ENCODE results near the gene TAS2R30.

Gene TAS2R30

GRCh38 chr12:11134305-11134704, at the start of gene TAS2R30:
TSS of gene TAS2R30 (minus strand) at chr12:11134644. CDS start at chr12:11134244, 400 bp downstream.
- DNase-seq, result no peak
- H3K27ac ChIP-seq, result no peak within 1 kb of the TSS
- H3K4me1 ChIP-seq, result peaks cover 0 to 4% (median 0%) of the 10 kb centered on the region in 4 donors
- H3K36me3 ChIP-seq, result no peaks in the 10 kb centered on the region
- H3K4me3 ChIP-seq, result no peak within 1 kb of the TSS
- no peaks in the 10 kb centered on the region for H3K9me3 ChIP-seq
- no peaks in the 10 kb centered on the region for H3K27me3 ChIP-seq
- intact Hi-C loops (cut with DNase I; ENCODE audit: low total_unique reads), result no loop called here
- TF ChIP-seq CTCF (IDR thresholded peaks at IDR 0.05), result no peak

GRCh38 chr12:11183011-11183410, 48.6 kb upstream of the TAS2R30 start:
- Histone ChIP-seq H3K27ac (no peak overlapping the region), H3K4me1 (no peaks in the 10 kb centered on the region), H3K36me3 (no peaks in the 10 kb centered on the region), H3K4me3 (no peak overlapping the region), H3K9me3 (no peaks in the 10 kb centered on the region), H3K27me3 (no peaks in the 10 kb centered on the region)
- no peak for TF ChIP-seq CTCF (IDR thresholded peaks at IDR 0.05)
- intact Hi-C loops (cut with DNase I; ENCODE audit: low total_unique reads), result no loop called here
- DNase-seq, result no peak

GRCh38 chr12:11182529-11182928, 48.1 kb upstream of the TAS2R30 start:
- no peaks in the 10 kb centered on the region for H3K36me3 ChIP-seq
- DNase-seq, result no peak
- H3K27me3 ChIP-seq, result no peaks in the 10 kb centered on the region
- no peak overlapping the region for H3K27ac ChIP-seq
- no peaks in the 10 kb centered on the region for H3K4me1 ChIP-seq
- H3K9me3 ChIP-seq, result no peaks in the 10 kb centered on the region
- TF ChIP-seq CTCF (IDR thresholded peaks at IDR 0.05), result no peak
- intact Hi-C loops (cut with DNase I; ENCODE audit: low total_unique reads), result no loop called here
- no peak overlapping the region for H3K4me3 ChIP-seq

GRCh38 chr12:11178250-11178649, 43.8 kb upstream of the TAS2R30 start:
- no peak for TF ChIP-seq CTCF (IDR thresholded peaks at IDR 0.05)
- H3K36me3 ChIP-seq, result no peaks in the 10 kb centered on the region
- H3K27ac ChIP-seq, result no peak overlapping the region
- no peak overlapping the region for H3K4me3 ChIP-seq
- H3K4me1 ChIP-seq, result peaks cover 0 to 3% (median 0%) of the 10 kb centered on the region in 4 donors
- intact Hi-C loops (cut with DNase I; ENCODE audit: low total_unique reads), result no loop called here
- DNase-seq, result no peak
- no peaks in the 10 kb centered on the region for H3K27me3 ChIP-seq
- H3K9me3 ChIP-seq, result no peaks in the 10 kb centered on the region

GRCh38 chr12:11174022-11174421, 39.6 kb upstream of the TAS2R30 start:
- no peaks in the 10 kb centered on the region for H3K9me3 ChIP-seq

More at GRCh38 chr12:11174022-11174421, 39.6 kb upstream of the TAS2R30 start:
- no peak for DNase-seq
- H3K27ac ChIP-seq, result no peak overlapping the region
- no peaks in the 10 kb centered on the region for H3K36me3 ChIP-seq
- no peaks in the 10 kb centered on the region for H3K27me3 ChIP-seq
- intact Hi-C loops (cut with DNase I; ENCODE audit: low total_unique reads), result loop anchor here (5.0 kb wide), 1 partner anchor 1093 kb away; the partner anchor contains the start of gene LRP6
- H3K4me3 ChIP-seq, result no peak overlapping the region
- no peak for TF ChIP-seq CTCF (IDR thresholded peaks at IDR 0.05)
- H3K4me1 ChIP-seq, result peaks cover 0 to 34% (median 22%) of the 10 kb centered on the region in 4 donors

Data from tibial artery (tissue), 4 donors.